Activated naive CD8-positive, alpha-beta T cell treated with anti-CD3 and anti-CD28 coated beads, Interleukin-2, amount 10 ng/mL, durations not matched to agents 7 days and 5 days (primary cell): ENCODE results near the gene OTOP3. TPM values are rescaled to one million over a fixed set of nuclear protein-coding genes. Genes with fewer than 3 reads are reported as not detected.
"Not testable (repeated sequence)": the region's sequence is repeated elsewhere in the genome, so short reads cannot be mapped to it uniquely, and the experiment has no call there.

Experiments
- ATAC-seq: fragments of 150-1000 bp; cut with Tn5 transposase; one replicate; pipeline ENCODE4 v1.10.0; 2021; ENCODE audit warnings: low read depth, moderate library complexity
- POLR2A ChIA-PET: fragments of 350-600 bp; sonication (Branson Sonifier 250); formaldehyde crosslinking; loops from one replicate; lab custom pipeline; 2021; ENCODE audit warnings: antibody characterized with exemption; lab: Charles Lee
- DNase-seq: peaks from one replicate; pipeline ENCODE4 v3.0.0; 2021
- H3K27ac Mint-ChIP-seq: one replicate; pipeline ENCODE4 v1.8.0; 2022; ENCODE audit warnings: mild to moderate bottlenecking, mixed read lengths
- H3K27me3 Mint-ChIP-seq: one replicate; pipeline ENCODE4 v1.8.0; 2022; ENCODE audit warnings: mild to moderate bottlenecking, moderate library complexity, mixed read lengths
- H3K36me3 Mint-ChIP-seq: one replicate; pipeline ENCODE4 v1.8.0; 2021; ENCODE audit warnings: mild to moderate bottlenecking, mixed read lengths
- H3K4me1 Mint-ChIP-seq: one replicate; pipeline ENCODE4 v1.8.0; 2021; ENCODE audit warnings: mixed read lengths
- H3K4me3 Mint-ChIP-seq: one replicate; pipeline ENCODE4 v1.8.0; 2022; ENCODE audit warnings: mild to moderate bottlenecking, moderate library complexity, mixed read lengths
- H3K9me3 Mint-ChIP-seq: one replicate; pipeline ENCODE4 v1.8.0; 2021; ENCODE audit warnings: mixed read lengths
- total RNA-seq, 2 experiments: library from RNA; stranded (reverse); gene quantifications; one replicate each; pipeline ENCODE4 v1.2.3, GENCODE V29; 2021

OTOP3 gene
- total RNA-seq, 2 experiments from 2014 or later = not detected

- Mint-ChIP-seq H3K27me3 (peaks cover 10% of the 10 kb centered on the region), H3K27ac (no peak overlapping the region), H3K4me1 (peaks cover 4% of the 10 kb centered on the region), H3K36me3 (no peaks in the 10 kb centered on the region), H3K4me3 (no peak overlapping the region), H3K9me3 (no peaks in the 10 kb centered on the region)
- no peak for ATAC-seq
- DNase-seq = no peak
- POLR2A ChIA-PET = no interaction called here
These were observed 30.9 kb upstream of the OTOP3 start for GRCh38 chr17:74904687-74905409.

GRCh38 chr17:74906214-74906793, 29.4 kb upstream of the OTOP3 start:
- not testable (repeated sequence) for H3K4me3 Mint-ChIP-seq, H3K4me1 Mint-ChIP-seq, H3K27ac Mint-ChIP-seq, DNase-seq, H3K9me3 Mint-ChIP-seq, ATAC-seq, H3K36me3 Mint-ChIP-seq
- POLR2A ChIA-PET = interaction anchor here (0.7 kb wide), 1 partner anchor 440 kb away, joined by 4 read pairs; no protein-coding TSS in a partner anchor
- H3K27me3 Mint-ChIP-seq = peaks cover 13% of the 10 kb centered on the region

DNA sequence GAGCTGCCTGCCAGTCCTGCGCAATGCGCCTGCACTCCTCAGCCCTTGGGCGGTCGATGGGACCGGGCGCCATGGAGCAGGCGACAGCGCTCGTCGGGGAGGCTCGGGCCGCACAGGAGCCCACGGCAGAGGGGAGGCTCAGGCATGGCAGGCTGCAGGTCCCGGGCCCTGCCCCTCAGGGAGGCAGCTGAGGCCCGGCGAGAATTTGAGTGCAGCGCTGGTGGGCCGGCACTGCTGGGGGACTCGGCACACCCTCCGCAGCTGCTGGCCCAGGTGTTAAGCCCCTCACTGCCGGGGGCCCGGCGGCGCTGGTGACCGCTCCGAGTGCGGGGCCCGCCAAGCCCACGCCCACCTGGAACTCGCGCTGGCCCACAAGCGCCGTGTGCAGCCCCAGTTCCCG, 28.7 kb upstream of the OTOP3 start:
- no peak overlapping the region for H3K27ac Mint-ChIP-seq

GRCh38 chr17:74909097-74909496, 26.6 kb upstream of the OTOP3 start:
- H3K27ac Mint-ChIP-seq, DNase-seq, H3K4me3 Mint-ChIP-seq, POLR2A ChIA-PET, H3K27me3 Mint-ChIP-seq, H3K36me3 Mint-ChIP-seq, H3K4me1 Mint-ChIP-seq, H3K9me3 Mint-ChIP-seq, ATAC-seq: not testable (repeated sequence)

More for the DNA sequence above, 28.7 kb upstream of the OTOP3 start:
- H3K27me3 Mint-ChIP-seq = peaks cover 10% of the 10 kb centered on the region
- peaks cover under 1% of the 10 kb centered on the region for H3K4me1 Mint-ChIP-seq
- DNase-seq (no peak), ATAC-seq (no peak)
- POLR2A ChIA-PET = no interaction called here
- H3K4me3 Mint-ChIP-seq = no peak overlapping the region
- no peaks in the 10 kb centered on the region for H3K9me3 Mint-ChIP-seq
- H3K36me3 Mint-ChIP-seq = no peaks in the 10 kb centered on the region

GRCh38 chr17:74911423-74911822, 24.3 kb upstream of the OTOP3 start:
- POLR2A ChIA-PET, ATAC-seq: not testable (repeated sequence)

DNA sequence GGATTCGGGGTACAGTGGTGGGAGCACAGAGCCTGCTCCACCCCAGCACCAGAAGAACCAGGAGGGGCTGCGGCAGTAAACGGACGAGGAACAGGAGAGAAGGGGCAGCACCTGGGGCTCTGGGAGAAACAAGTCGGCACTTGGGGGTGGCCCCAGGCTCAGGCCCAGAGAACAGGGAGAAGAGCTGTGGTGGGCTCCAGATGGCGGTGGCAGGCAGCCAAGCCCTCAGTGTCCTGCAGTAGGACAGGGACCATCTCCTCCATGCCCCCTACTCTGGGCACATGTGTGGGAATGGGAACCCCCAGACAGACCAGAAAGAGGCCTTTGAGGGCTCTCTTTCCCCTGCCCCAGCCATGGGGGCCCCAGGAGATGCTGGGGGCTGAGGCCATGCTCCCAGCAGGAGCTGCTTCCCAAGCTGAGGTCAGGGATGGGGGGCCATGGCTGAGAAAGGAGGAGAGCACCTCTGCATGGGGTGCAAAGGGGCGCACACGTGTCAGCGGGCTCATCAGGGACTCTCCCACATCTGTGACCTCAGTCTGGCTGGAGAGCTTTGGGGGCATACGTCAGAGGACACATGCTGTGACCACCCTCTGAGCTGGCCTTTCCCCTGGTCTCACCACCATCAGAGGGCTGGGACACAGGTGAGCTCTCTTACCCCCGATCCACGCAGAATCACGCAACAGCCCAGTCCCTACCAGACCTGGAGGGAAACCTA, 19.4 kb upstream of the OTOP3 start:
- Mint-ChIP-seq H3K9me3 (no peaks in the 10 kb centered on the region), H3K4me3 (no peak overlapping the region), H3K27ac (no peak overlapping the region), H3K4me1 (peaks cover 1% of the 10 kb centered on the region), H3K27me3 (peaks cover 18% of the 10 kb centered on the region), H3K36me3 (no peaks in the 10 kb centered on the region)
- DNase-seq (no peak), ATAC-seq (no peak)
- POLR2A ChIA-PET = no interaction called here

More at GRCh38 chr17:74911423-74911822, 24.3 kb upstream of the OTOP3 start:
- peaks cover 11% of the 10 kb centered on the region for H3K27me3 Mint-ChIP-seq
- not testable (repeated sequence) for H3K4me3 Mint-ChIP-seq, DNase-seq, H3K27ac Mint-ChIP-seq, H3K9me3 Mint-ChIP-seq, H3K4me1 Mint-ChIP-seq, H3K36me3 Mint-ChIP-seq

DNA sequence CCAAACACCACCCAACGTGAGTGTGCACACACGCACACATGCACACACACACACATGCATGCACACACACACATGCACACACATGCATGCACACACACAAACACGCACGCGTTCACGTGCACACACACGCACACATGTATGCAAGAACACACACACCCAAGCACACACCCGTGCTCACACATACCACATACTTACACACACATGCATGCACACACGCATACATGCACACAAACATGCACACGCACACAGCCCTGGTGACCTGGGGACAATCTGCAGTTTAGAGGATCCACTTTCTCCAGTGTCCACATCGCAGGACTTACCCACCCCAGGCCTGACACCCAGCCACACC, 18.9 kb upstream of the OTOP3 start:
- Mint-ChIP-seq H3K27ac (no peak overlapping the region), H3K36me3 (no peaks in the 10 kb centered on the region), H3K4me1 (peaks cover 1% of the 10 kb centered on the region), H3K27me3 (peaks cover 22% of the 10 kb centered on the region), H3K4me3 (no peak overlapping the region), H3K9me3 (no peaks in the 10 kb centered on the region)
- no peak for DNase-seq
- POLR2A ChIA-PET = no interaction called here
- no peak for ATAC-seq

- Mint-ChIP-seq H3K4me1 (peaks cover 1% of the 10 kb centered on the region), H3K36me3 (no peaks in the 10 kb centered on the region), H3K4me3 (no peak overlapping the region), H3K27me3 (peaks cover 24% of the 10 kb centered on the region), H3K27ac (no peak overlapping the region), H3K9me3 (no peaks in the 10 kb centered on the region)
- POLR2A ChIA-PET = no interaction called here
- ATAC-seq (no peak), DNase-seq (no peak)
These were observed 18.3 kb upstream of the OTOP3 start for GRCh38 chr17:74917430-74917829.

DNA sequence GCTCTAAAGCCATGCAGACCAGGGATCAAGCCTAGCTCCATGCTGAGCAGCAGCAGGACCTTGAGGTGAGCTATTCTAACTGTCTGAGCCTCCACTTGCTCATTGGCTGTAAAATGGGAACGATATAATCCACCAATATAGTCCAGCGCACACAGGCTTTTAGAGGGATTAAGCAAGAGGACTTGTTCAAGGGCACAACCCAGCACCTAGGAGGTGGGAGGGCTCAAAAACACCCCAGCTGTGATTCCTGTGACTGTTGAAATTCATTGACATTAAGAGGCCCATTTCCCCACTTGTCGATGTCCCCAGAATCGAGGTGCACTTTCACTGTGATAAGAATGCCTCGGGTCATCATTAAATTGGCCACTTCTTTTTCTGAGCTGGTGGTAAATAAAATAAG, 16.8 kb upstream of the OTOP3 start:
- H3K9me3 Mint-ChIP-seq = no peaks in the 10 kb centered on the region
- DNase-seq (no peak), ATAC-seq (no peak)
- no peak overlapping the region for H3K27ac Mint-ChIP-seq
- POLR2A ChIA-PET = no interaction called here
- H3K4me1 Mint-ChIP-seq = peaks cover 1% of the 10 kb centered on the region
- H3K36me3 Mint-ChIP-seq = no peaks in the 10 kb centered on the region
- H3K27me3 Mint-ChIP-seq = peaks cover 34% of the 10 kb centered on the region
- H3K4me3 Mint-ChIP-seq = no peak overlapping the region

DNA sequence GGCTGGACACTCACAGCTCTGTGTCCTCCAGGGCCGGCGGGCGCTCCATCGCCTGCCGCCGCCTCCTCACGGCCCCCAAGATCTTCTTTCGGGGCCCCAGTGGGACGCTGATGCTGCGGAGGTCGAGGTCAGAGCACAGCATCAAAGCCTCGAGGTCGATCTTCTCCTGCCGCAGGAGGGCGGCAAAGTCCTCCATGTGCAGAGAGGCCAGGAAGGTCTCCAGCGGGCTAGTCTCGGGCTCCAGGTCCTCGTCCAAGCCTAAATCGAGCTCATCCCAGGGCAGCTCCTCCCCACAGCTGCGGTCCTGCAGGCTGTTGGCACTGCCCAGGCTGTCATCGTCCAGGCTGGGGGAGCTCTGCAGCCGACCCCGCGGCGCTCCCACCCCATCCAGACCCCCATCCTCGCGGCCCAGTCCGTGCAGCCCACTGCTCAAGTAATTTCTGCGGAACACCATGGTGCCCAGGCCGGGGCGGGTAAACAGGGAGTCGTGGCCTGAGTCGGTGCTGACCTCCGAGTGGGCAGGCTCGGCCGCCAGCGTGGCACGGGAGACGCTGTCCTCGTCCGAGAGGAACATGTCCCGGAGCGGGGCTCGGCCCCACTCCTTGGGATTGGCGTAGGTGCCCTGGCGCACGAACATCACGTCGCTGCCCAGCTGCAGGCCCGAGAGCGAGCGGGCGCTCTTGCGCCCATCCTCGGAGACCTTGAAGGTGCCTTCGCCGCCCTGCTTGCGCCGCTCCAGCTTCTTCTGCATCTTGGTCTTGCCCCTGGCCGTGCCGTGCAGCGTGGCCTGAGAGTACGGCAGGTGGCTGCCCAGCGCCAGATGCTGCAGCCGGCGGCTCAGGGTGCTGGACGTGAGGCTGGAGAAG, 16.0 kb upstream of the OTOP3 start:
- Mint-ChIP-seq H3K4me3 (no peak overlapping the region), H3K27me3 (peaks cover 40% of the 10 kb centered on the region), H3K36me3 (no peaks in the 10 kb centered on the region), H3K9me3 (no peaks in the 10 kb centered on the region), H3K4me1 (peaks cover 1% of the 10 kb centered on the region), H3K27ac (no peak overlapping the region)
- POLR2A ChIA-PET = no interaction called here
- DNase-seq = no peak
- ATAC-seq = no peak

- Mint-ChIP-seq H3K9me3 (no peaks in the 10 kb centered on the region), H3K4me1 (peaks cover 4% of the 10 kb centered on the region), H3K4me3 (no peak overlapping the region), H3K36me3 (no peaks in the 10 kb centered on the region), H3K27ac (no peak overlapping the region), H3K27me3 (peaks cover 46% of the 10 kb centered on the region)
- POLR2A ChIA-PET = no interaction called here
- ATAC-seq (no peak), DNase-seq (no peak)
These were observed 15.4 kb upstream of the OTOP3 start for GRCh38 chr17:74920306-74920620.

- ATAC-seq (no peak), DNase-seq (no peak)
- no peak overlapping the region for H3K27ac Mint-ChIP-seq
- H3K4me1 Mint-ChIP-seq = peaks cover 4% of the 10 kb centered on the region
- no peak overlapping the region for H3K4me3 Mint-ChIP-seq
- POLR2A ChIA-PET = no interaction called here
- no peaks in the 10 kb centered on the region for H3K36me3 Mint-ChIP-seq
- peaks cover 49% of the 10 kb centered on the region for H3K27me3 Mint-ChIP-seq
- H3K9me3 Mint-ChIP-seq = no peaks in the 10 kb centered on the region
These were observed 15.1 kb upstream of the OTOP3 start for GRCh38 chr17:74920642-74921025.

DNA sequence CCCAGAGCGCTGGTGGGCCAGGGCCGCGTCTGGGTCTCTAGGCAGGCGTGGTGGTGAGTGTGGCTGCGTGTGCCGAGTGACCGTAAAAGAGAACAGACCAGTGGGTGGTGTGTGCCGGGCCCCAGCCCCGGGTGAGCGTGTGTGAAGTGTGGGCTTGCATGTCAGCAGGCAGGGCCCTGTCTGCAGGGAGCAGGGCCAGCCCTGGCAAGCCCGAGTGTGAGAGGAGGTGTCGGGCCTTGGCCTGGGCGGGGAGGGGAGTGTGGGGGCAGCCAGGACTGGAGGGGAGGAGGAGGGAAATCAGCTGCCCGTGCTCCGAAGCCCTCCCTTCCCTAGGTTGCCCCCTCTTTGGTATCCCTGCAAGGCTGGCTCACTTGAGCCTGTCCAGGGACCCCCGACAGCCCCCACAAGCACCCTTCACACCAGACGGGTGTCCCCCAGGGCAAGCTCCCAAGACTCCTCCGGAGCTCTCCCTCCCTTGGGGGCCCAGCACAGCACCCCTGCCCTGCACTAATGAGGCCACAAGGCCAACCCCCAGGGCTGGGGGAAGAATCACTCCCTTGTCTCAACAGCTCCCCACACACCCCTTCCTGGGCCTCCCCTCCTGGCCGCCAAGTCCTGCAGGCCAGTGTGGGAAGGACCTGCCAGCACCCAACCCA, 14.5 kb upstream of the OTOP3 start:
- Mint-ChIP-seq H3K27ac (no peak overlapping the region), H3K4me1 (peaks cover 4% of the 10 kb centered on the region), H3K27me3 (peaks cover 53% of the 10 kb centered on the region), H3K36me3 (no peaks in the 10 kb centered on the region), H3K9me3 (no peaks in the 10 kb centered on the region), H3K4me3 (no peak overlapping the region)
- DNase-seq (no peak), ATAC-seq (no peak)
- POLR2A ChIA-PET = no interaction called here
